Activated CD4-positive, alpha-beta T cell treated with anti-CD3 and anti-CD28 coated beads, Interleukin-2, amount 50 U/mL, for 1 hour (primary cell): ENCODE data around the gene MYH11.
A peak's percentile ranks its signal among the peaks of the same experiment; 100 is the strongest.
"Not testable (repeated sequence)": the region's sequence is repeated elsewhere in the genome, so short reads cannot be mapped to it uniquely, and the experiment has no call there.

Experiments used
- DNase-seq: peaks from one replicate; pipeline ENCODE4 v3.0.0-alpha.2; 2020

MYH11 gene

DNA sequence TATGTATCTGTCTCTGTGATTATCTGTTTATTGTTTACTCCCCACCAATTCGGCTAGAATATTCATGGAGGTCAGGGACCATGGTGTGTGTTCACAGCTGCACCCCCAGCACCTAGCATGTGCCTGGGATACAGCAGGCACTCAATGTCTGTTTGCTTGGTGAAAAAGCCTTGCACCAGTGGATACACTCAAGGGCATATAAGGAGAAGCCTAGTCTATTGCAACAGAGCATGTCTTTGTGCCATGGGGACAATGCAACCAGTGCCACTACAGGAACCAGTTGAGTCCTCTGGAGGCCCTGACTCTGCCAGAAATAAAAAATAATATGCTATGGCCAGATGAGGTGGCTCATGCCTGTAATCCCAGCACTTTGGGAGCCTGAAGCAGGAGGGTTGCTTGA is 113.2 kb downstream of the MYH11 start:
- no peak for DNase-seq

DNA sequence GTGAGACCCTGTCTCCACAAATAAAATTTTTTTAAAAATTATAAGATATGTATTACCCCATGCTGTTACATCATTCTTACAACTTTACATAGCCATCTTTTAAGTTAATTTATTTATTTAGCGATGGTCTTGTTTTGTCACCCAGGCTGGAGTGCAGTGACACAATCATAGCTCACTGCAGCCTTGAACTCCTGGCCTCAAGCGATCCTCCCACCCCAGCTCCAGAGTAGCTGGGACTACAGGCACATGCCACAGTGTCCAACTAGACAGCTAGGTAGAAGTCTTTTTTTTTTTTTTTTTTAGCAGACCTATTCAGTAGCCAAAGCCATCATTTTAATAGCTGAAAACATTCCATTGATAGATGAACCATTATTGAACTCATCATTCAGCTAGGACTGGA is 114.1 kb downstream of the MYH11 start:
- no peak for DNase-seq

GRCh38 chr16:15741207-15741871 is 115.5 kb downstream of the MYH11 start:
- no peak for DNase-seq

GRCh38 chr16:15739950-15740349 is 116.9 kb downstream of the MYH11 start:
- no peak for DNase-seq

DNA sequence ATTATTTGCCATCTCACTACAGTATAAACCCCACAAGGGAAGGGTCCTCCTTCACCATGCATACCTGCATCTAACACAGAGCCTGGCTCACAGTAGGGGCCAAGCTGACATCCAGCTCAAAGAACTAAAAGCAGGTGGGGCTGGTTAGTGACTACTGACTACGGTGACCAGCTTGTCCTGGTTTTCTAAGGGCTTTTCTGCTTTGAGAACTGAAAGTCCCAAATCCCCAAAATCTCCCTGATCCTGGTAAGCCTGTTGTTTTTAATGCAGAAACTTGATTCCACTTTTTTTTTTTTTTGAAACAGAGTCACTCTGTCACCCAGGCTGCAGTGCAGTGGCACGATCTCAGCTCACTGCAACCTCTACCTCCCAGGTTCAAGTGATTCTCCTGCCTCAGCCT is 117.4 kb downstream of the MYH11 start:
- no peak for DNase-seq

- DNase-seq, result no peak
Observed at GRCh38 chr16:15737140-15737644, 119.6 kb downstream of the MYH11 start.

GRCh38 chr16:15736529-15736928 is 120.3 kb downstream of the MYH11 start:
- no peak for DNase-seq

DNA sequence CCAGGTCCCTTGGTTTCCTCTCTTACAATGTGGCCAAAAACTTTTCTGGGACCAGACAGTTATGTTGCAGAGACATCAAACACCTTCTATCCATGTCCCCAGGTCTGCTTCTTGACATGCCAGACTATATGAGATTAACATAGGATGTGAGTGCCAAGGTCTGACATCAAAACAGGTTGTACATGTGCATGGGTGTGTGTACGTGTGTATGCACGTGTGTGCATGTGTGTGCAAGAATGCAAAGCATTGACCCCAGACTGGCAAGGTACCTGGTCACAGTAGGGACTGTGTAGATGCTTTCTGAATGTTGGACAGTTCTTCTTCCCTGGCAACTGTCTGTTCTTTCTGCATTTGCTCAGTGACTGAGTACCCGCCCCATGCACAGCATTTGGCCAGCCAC is 121.2 kb downstream of the MYH11 start:
- DNase-seq, result no peak

DNA sequence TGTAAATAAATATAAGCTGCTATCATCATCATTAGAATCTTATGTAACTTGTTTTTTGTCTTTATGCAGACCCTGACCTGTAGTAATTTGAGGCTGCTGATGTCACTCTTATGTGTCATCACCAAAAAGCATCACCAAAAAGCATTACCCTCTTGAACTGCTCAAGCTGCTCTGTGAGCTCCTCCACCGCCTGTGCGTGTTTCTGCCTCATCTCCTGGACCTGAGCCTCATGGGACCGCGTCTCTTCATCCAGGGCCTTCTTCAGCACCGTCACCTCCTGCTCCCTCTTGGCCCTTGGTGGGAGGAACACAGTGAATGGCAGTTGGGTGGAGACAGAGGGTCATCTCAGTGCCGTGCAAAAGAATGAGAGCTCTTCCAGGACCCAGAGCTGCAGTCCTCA is 124.4 kb downstream of the MYH11 start:
- no peak for DNase-seq

DNA sequence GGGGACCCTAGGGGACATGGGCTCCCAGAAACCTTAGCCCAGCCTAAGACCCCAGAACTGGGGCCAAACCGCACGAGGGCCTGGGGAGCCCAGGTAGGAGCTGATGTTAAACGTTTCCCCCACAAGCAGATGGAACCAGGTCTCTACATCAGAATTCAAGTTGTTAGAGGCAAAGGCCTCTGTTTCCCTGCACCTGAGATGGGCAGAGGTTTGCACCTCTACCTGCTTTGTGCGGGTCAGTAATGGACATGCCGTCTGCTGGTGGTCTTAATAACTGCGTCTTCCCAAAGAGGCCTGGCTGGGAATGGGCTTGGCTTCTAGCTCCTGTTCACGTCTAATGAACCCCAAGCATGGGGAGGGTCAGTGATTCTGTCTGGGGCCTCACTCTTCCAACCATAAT is 127.7 kb downstream of the MYH11 start:
- DNase-seq, result no peak

DNA sequence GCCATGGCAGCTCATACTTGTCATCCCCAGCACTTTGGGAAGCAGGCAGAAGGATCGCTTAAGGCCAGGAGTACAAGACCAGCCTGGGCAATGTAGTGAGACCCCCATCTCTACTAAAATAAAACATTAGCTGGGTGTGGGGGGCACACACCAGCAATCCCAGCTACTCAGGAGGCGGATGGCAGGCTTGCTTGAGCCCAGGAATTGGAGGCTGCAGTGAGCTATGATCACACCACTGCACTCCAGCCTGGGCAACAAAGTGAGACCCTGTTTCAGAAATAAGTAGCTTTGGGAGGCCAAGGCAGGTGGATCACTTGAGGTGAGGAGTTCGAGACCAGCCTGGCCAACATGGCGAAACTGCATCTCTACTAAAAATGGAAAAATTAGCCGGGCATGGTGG is 129.1 kb downstream of the MYH11 start:
- not testable (repeated sequence) for DNase-seq

DNA sequence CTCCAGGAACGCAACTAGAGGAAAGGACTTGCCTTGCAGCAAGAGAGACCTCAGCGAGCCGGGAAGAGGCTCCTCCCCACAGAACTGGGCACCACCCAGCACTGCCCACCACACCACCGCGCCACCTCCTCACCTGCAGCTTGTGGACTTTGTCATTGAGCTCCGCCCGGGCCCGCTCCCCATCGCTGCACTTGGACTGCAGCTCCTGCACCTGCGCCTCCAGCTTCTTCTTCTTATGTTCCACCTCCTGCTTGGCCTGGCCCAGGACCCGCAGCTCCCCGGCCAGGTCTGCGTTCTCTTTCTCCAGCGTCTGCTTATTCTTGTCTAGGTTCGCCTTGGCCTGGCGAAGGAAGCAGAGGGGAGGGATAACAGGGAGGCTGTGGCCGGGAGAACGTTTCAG is 130.1 kb downstream of the MYH11 start:
- no peak for DNase-seq

DNA sequence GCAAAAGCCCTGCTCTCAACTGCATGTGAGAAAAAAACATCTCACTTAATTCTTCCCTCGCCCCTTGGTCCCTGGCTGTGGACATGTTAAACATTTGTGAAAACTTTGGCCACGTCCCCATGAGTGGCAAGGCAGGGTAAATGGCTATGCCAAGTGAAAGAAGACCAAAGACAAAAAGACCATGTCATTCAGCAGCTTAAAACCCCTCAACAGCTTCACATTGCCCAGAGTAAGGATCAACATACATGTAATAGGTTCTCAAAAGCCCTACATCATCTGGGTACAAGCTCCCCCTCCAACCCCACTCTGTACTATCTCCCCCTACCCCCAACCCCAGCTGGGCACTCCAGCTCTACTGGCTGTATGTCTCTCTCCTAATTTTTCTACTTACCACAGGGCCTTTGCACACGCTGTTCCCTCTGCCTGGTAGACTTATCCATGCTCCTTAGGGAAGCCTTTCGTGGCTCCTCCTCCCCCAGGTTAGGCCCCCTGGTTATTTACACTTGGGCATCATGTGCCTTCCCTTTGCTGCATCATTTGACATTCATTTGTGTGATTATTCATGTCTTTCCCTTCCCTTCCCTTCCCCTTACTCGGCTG is 131.1 kb downstream of the MYH11 start:
- DNase-seq, result no peak

DNA sequence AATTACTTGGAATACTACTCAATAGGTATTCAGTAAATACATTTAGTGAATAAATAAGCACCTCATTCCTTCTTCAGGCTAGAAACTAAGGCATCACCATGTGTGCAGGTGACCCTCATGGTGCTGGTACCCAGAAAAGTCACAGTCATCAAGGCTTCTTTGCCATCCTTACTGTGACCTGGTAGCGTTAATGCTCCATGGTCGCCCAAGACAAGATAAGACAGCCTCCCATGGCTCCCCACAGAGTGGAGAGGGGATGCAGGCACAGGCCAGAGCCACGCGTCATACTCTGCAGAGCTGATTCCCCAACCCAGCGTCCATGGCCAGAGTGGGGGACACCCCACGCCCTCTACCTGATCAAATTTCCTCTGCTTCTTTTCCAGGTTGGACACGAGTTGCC is 133.0 kb downstream of the MYH11 start:
- no peak for DNase-seq

DNA sequence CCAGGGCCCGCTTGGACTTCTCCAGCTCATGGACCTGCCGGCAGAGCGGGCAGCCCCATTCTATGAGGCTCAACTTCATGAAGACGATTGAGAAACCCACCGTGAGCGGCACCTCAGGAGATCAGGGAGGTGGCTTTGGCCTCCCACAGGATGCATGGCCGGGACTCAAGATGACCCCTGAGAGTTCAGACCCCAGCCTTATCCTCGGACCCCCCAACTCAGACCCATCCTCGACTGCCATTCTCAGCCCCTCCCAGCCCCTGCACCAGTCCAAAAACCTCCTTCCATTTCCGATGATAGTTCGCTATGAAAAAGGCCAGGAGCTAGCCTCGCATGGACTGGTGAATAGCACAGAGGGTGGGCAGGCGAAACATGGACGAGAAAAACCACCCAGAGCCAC is 135.8 kb downstream of the MYH11 start:
- no peak for DNase-seq

- DNase-seq, result no peak
Observed at GRCh38 chr16:15716694-15717447, 140.0 kb downstream of the MYH11 start.

GRCh38 chr16:15715221-15715620 is 141.6 kb downstream of the MYH11 start:
- DNase-seq, result no peak

DNA sequence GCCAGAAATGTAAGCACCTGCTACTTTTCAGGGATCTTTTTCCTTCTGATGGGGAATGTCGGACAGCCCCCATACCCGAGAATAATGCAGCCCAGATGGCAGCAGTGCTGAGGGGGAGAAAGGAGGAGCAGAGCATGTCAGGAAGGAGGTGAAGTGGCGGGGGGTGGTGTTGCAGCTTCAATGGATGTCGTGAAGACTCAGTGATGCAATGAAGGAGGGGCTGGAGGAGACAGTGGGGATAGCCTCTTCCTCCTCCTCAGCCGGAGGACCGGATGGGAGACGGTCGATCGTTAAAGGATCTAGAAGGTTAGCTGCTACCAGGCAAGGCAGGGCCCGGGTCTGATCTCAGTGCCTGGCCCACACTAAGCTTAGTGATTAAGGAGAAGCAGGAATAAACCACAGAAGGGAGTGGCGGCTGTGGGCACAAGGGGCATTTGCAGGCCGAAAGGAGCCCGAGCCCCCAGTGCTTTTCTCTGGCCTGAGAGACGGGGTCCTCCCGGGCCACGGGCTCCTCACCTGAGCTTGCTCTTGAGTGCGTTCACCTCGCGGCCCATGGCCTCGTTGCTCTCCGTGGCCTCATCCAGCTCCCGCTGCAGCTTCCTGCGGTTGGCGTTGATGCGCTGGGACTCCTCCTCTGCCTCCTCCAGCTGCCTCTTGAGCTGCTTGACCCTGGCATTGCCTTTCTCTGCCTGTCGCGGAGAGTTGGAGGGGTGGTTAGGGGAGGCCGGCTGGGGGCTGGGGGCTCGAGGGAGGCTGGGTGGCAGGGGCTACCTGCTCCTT is 142.2 kb downstream of the MYH11 start:
- no peak for DNase-seq

- DNase-seq, result no peak
Observed at GRCh38 chr16:15708997-15709396, 147.8 kb downstream of the MYH11 start.

- no peak for DNase-seq
Observed at GRCh38 chr16:15708096-15708495, 148.7 kb downstream of the MYH11 start.

DNA sequence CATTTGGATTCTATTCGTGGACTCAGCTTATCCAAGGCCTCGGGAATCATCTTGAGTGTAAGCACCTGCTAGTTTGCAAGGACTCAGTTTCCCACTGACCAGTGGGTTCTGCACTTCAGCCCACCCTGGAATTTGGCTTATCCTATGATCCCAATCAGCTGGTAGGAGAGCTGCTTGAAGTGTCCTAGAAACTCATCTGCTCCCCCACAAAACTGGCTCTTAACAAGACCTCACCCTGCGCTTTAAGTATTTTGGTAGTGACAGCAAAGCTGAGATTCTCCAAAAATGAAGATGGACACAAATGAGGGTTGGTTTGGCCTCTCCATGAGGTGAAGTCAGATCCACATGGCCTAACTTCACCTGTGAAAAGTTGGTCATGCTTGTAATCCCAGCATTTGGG is 149.5 kb downstream of the MYH11 start:
- DNase-seq, result no peak

DNA sequence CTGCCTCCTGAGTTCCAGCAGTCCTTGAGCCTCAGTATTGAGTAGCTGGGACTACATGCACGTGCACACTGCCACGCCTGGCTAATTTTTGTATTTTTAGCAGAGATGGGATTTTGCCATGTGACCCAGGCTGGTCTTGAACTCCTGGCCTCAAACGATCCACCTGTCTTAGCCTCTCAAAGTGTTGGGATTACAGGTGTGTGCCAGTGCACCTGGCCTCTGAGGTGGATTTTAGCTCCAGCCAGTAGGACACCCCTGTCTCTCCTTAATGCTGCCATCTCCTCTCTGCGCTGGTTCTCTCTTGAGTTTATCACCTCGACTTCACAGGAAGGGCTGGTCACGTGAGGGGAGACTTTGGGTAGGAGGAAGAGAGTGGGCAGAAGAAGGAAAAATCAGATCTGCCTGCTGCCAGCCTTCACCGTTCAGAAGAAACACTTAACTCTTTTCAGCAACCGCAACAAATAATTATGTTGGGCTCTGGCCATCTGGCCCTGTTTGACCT is 151.7 kb downstream of the MYH11 start:
- no peak for DNase-seq

DNA sequence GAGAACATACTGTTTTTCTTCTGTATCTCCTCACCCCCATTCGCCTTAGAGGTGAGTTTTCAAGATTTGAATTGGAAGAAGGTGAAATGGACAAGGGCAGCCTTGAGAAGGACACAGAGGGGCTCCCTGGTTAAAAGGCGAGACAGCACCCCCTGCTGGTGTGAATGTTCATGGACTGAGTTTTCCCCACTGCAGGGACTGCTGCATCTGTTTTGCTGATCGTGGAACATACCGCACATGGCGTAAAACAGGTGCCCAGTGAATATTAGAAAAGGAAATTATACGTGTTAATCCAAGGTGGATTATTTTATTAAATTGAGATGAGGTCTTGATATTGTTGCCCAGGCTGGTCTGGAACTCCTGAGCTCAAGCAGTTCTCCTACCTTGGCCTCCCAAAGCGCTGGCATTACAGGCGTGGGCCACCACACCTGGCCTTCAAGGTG is 152.3 kb downstream of the MYH11 start:
- DNase-seq, result peak; percentile 76
